ENCODE data around the gene ATXN1.

DNA sequence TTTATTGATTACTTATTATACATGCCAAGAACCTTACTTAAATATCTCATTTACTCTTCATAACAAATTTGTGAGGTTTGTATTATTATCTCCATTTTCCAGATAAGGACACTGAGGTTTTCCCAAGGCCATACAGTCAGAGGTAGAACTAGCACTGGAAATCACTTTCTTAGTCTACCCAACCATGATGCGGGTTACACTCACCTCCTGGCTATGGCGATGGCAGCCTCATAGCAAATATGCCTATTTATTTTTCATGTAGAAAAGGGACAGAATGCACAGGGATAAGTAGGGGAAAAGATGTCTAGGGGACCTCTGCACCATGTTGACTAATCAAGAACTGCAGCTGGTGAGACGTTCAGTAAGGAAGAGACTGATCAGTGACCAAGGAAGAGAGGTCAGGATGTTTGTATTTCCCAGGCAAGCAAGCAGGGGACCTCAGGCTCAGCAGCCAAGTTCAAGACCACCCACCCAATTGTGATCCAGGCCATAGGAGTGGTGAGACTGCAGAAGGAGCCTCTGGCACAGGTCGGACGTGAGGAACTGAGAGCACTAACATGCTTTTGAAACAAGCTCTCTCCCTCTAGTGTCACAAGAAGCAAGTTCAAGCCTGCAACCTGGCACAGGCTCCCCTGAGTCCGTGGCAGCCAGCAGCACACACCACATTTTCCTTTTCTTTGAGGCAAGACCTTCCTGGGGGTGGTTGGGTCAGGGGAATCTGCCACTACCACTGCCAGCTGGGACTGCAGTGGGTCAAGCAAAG lies 425.0 kb downstream of the ATXN1 start:
- TF ChIP-seq, protein P1, sequence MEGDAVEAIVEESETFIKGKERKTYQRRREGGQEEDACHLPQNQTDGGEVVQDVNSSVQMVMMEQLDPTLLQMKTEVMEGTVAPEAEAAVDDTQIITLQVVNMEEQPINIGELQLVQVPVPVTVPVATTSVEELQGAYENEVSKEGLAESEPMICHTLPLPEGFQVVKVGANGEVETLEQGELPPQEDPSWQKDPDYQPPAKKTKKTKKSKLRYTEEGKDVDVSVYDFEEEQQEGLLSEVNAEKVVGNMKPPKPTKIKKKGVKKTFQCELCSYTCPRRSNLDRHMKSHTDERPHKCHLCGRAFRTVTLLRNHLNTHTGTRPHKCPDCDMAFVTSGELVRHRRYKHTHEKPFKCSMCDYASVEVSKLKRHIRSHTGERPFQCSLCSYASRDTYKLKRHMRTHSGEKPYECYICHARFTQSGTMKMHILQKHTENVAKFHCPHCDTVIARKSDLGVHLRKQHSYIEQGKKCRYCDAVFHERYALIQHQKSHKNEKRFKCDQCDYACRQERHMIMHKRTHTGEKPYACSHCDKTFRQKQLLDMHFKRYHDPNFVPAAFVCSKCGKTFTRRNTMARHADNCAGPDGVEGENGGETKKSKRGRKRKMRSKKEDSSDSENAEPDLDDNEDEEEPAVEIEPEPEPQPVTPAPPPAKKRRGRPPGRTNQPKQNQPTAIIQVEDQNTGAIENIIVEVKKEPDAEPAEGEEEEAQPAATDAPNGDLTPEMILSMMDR (IDR thresholded peaks at IDR 0.05), result no peak
- TF ChIP-seq CHD4 (IDR thresholded peaks at IDR 0.05; ENCODE audit: borderline replicate concordance), result no peak
- TF ChIP-seq RNF2 (IDR thresholded peaks at IDR 0.05; ENCODE audit: borderline replicate concordance, low read depth), result no peak
- no peak for TF ChIP-seq ZSCAN20 (CRISPR knock-in tag; IDR thresholded peaks at IDR 0.05)
- TF ChIP-seq RARB (CRISPR knock-in tag; IDR thresholded peaks at IDR 0.05), result no peak
- TF ChIP-seq JUN (IDR thresholded peaks at IDR 0.05), result no peak
- no peak for TF ChIP-seq NPAS2 (CRISPR knock-in tag; IDR thresholded peaks at IDR 0.05; ENCODE audit: borderline replicate concordance)
- no peak for TF ChIP-seq POLR2A (IDR thresholded peaks at IDR 0.05; ENCODE audit: low read length)
- no peak for TF ChIP-seq HDAC2 (IDR thresholded peaks at IDR 0.05)
- no peak for TF ChIP-seq CBX2 (IDR thresholded peaks at IDR 0.05; ENCODE audit: borderline replicate concordance, low read depth)
- no peak for TF ChIP-seq CBX8 (IDR thresholded peaks at IDR 0.05)
- TF ChIP-seq RFX5 (IDR thresholded peaks at IDR 0.05), result no peak
- no peak for TF ChIP-seq NFE2L2 (conservative IDR thresholded peaks at IDR 0.05; ENCODE audit: low read length)
